Ishikawa (cell line): ENCODE data around the gene RPP14.

Experiments used
- EP300 ChIP-seq: IDR thresholded peaks from 2 replicates; pipeline ENCODE4 v1.6.1; 2012; ENCODE audit warnings: borderline replicate concordance
- YY1 ChIP-seq: IDR thresholded peaks from 2 replicates; pipeline ENCODE4 v1.6.1; 2012; ENCODE audit warnings: low read depth
- TF ChIP-seq, protein P1 (sequence below): IDR thresholded peaks from 2 replicates; pipeline ENCODE4 v1.6.1; 2012; ENCODE audit warnings: low read depth, mild to moderate bottlenecking

GRCh38 chr3:58332575-58333188 lies 26.6 kb downstream of the RPP14 start, which contains the start of gene PXK:
- TF ChIP-seq YY1 (no peak; the same call in 1 of the 2 replicates), EP300 (0 out of 2 replicates have a peak, but pooled peaks have one; percentile 6)
- TF ChIP-seq, protein P1, sequence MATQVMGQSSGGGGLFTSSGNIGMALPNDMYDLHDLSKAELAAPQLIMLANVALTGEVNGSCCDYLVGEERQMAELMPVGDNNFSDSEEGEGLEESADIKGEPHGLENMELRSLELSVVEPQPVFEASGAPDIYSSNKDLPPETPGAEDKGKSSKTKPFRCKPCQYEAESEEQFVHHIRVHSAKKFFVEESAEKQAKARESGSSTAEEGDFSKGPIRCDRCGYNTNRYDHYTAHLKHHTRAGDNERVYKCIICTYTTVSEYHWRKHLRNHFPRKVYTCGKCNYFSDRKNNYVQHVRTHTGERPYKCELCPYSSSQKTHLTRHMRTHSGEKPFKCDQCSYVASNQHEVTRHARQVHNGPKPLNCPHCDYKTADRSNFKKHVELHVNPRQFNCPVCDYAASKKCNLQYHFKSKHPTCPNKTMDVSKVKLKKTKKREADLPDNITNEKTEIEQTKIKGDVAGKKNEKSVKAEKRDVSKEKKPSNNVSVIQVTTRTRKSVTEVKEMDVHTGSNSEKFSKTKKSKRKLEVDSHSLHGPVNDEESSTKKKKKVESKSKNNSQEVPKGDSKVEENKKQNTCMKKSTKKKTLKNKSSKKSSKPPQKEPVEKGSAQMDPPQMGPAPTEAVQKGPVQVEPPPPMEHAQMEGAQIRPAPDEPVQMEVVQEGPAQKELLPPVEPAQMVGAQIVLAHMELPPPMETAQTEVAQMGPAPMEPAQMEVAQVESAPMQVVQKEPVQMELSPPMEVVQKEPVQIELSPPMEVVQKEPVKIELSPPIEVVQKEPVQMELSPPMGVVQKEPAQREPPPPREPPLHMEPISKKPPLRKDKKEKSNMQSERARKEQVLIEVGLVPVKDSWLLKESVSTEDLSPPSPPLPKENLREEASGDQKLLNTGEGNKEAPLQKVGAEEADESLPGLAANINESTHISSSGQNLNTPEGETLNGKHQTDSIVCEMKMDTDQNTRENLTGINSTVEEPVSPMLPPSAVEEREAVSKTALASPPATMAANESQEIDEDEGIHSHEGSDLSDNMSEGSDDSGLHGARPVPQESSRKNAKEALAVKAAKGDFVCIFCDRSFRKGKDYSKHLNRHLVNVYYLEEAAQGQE, result no peak
